ENCODE results near the gene RBMS2. TPM values are rescaled to one million over a fixed set of nuclear protein-coding genes. Genes with fewer than 3 reads are reported as not detected.

Gene RBMS2
- total RNA-seq, 4 donors from 2014 or later = 4.0 to 16.8 (median 6.8) TPM

- peaks cover 8 to 68% (median 10%) of the 10 kb centered on the region in 3 donors for H3K4me1 ChIP-seq
- H3K27me3 ChIP-seq = no peaks in the 10 kb centered on the region
- H3K36me3 ChIP-seq = no peaks in the 10 kb centered on the region
- 19 to 40% methylated on average over 5 to 8 of the region's 8 CpGs for WGBS, 2 donors
- H3K27ac ChIP-seq = peak overlapping the region; percentile 78 to 91 (median 90)
- TF ChIP-seq CTCF (IDR thresholded peaks at IDR 0.05) (no peak), POLR2A (IDR thresholded peaks at IDR 0.05) (no peak)
- DNase-seq = no peak
- no peaks in the 10 kb centered on the region for H3K9me3 ChIP-seq
- peak overlapping the region; percentile 32 to 67 (median 56) for H3K4me3 ChIP-seq
- intact Hi-C loops (cut with DNase I) = no loop called here
These were observed 421 bp upstream of the RBMS2 start for GRCh38 chr12:56521209-56521589.

GRCh38 chr12:56522411-56523193 lies 982 bp downstream of the RBMS2 start:
- 12 to 15% methylated on average over 4 of the region's 4 CpGs for WGBS, 2 donors
- Histone ChIP-seq H3K9me3 (no peaks in the 10 kb centered on the region), H3K27me3 (no peaks in the 10 kb centered on the region), H3K4me3 (peak overlapping the region; percentile 32 to 67 (median 56)), H3K36me3 (no peaks in the 10 kb centered on the region), H3K27ac (peak overlapping the region; percentile 78 to 91 (median 90)), H3K4me1 (peaks cover 14 to 82% (median 17%) of the 10 kb centered on the region in 3 donors)
- DNase-seq = no peak
- intact Hi-C loops (cut with DNase I) = no loop called here
- TF ChIP-seq CTCF (IDR thresholded peaks at IDR 0.05) (no peak), POLR2A (IDR thresholded peaks at IDR 0.05) (no peak)

GRCh38 chr12:56528846-56529245 lies 7.2 kb downstream of the RBMS2 start:
- Histone ChIP-seq H3K36me3 (no peaks in the 10 kb centered on the region), H3K27ac (no peak overlapping the region), H3K27me3 (no peaks in the 10 kb centered on the region), H3K4me1 (peaks cover 13 to 53% (median 18%) of the 10 kb centered on the region in 3 donors), H3K4me3 (no peak overlapping the region), H3K9me3 (no peaks in the 10 kb centered on the region)
- 89 to 93% methylated on average over 1 of the region's 1 CpG for WGBS, 2 donors
- intact Hi-C loops (cut with DNase I) = no loop called here
- DNase-seq = no peak
- TF ChIP-seq CTCF (IDR thresholded peaks at IDR 0.05) = no peak
- TF ChIP-seq POLR2A (IDR thresholded peaks at IDR 0.05) = no peak

- H3K4me1 ChIP-seq = peaks cover 6 to 45% (median 16%) of the 10 kb centered on the region in 3 donors
These were observed 8.0 kb downstream of the RBMS2 start for GRCh38 chr12:56529656-56530055.

More at GRCh38 chr12:56529656-56530055, 8.0 kb downstream of the RBMS2 start:
- Histone ChIP-seq H3K9me3 (no peaks in the 10 kb centered on the region), H3K36me3 (no peaks in the 10 kb centered on the region), H3K27me3 (no peaks in the 10 kb centered on the region), H3K27ac (no peak overlapping the region), H3K4me3 (no peak overlapping the region)
- WGBS, 2 donors = 64 to 75% methylated on average over 4 of the region's 4 CpGs
- no peak for DNase-seq
- TF ChIP-seq CTCF (IDR thresholded peaks at IDR 0.05) (no peak), POLR2A (IDR thresholded peaks at IDR 0.05) (no peak)
- intact Hi-C loops (cut with DNase I) = no loop called here
